CD14-positive monocyte (primary cell): ENCODE measurements around the gene CHTF8. TPM values are rescaled to one million over a fixed set of nuclear protein-coding genes. Genes with fewer than 3 reads are reported as not detected.

Experiments
- DNase-seq, 3 donors: peaks; one replicate each; pipeline ENCODE4 v3.0.0-alpha.2; 2011 to 2022
- H2AFZ ChIP-seq: 2 replicates; pipeline ENCODE4 v1.6.0; 2012; ENCODE audit warnings: mild to moderate bottlenecking, low read depth, low read length, inconsistent platforms; ENCODE audit not compliant: insufficient read depth, poor library complexity, severe bottlenecking
- H3K27ac ChIP-seq, 2 donors: 1 replicate in 1 of 2; 2 replicates in 1 of 2; pipeline ENCODE4 v1.5.1; 2012 to 2013; ENCODE audit warnings: low read length in 2 of 2, control low read depth in 1 of 2, inconsistent platforms in 1 of 2, low read depth in 1 of 2, mild to moderate bottlenecking in 1 of 2
- H3K27me3 ChIP-seq, 2 donors: one replicate each; pipeline versions ENCODE4 v1.6.0 to v1.6.1; 2011 to 2013; ENCODE audit warnings: low read length in 2 of 2; ENCODE audit not compliant: control insufficient read depth in 2 of 2, insufficient read depth in 2 of 2
- H3K36me3 ChIP-seq, 2 donors: replicated peaks in 1 of 2; 1 replicate in 1 of 2; 2 replicates in 1 of 2; pipeline versions ENCODE4 v1.5.1 to v1.6.1; 2012 to 2013; ENCODE audit warnings: low read length in 2 of 2, control low read depth in 1 of 2, inconsistent platforms in 1 of 2, mild to moderate bottlenecking in 1 of 2; ENCODE audit not compliant: insufficient read depth in 2 of 2, control insufficient read depth in 1 of 2
- H3K4me1 ChIP-seq, 2 donors: 1 replicate in 1 of 2; 2 replicates in 1 of 2; pipeline versions ENCODE4 v1.5.1 to v1.6.1; 2012 to 2013; ENCODE audit warnings: low read length in 2 of 2, control low read depth in 1 of 2, inconsistent platforms in 1 of 2, mild to moderate bottlenecking in 1 of 2, moderate library complexity in 1 of 2; ENCODE audit not compliant: insufficient read depth in 2 of 2, control insufficient read depth in 1 of 2
- H3K4me2 ChIP-seq: replicated peaks from 2 replicates; pipeline ENCODE3; 2012; ENCODE audit warnings: low read length, moderate library complexity, mild to moderate bottlenecking; ENCODE audit not compliant: poor library complexity, severe bottlenecking; ENCODE audit errors: extremely low read depth
- H3K4me3 ChIP-seq, 3 experiments: fragments of 200-600 bp in 1 of 3; sonication (generic) in 1 of 3; replicated peaks in 1 of 3; 1 replicate in 2 of 3; 2 replicates in 1 of 3; pipeline ENCODE4 v1.5.1; 2011 to 2013; ENCODE audit warnings: low read length in 3 of 3, mild to moderate bottlenecking in 3 of 3, control low read depth in 2 of 3, low read depth in 2 of 3, inconsistent platforms in 1 of 3, moderate library complexity in 1 of 3
- H3K79me2 ChIP-seq: 2 replicates; pipeline ENCODE4 v1.6.0; 2012; ENCODE audit warnings: mild to moderate bottlenecking, control low read depth, inconsistent platforms, low read length, moderate library complexity; ENCODE audit not compliant: insufficient read depth
- H3K9ac ChIP-seq: 2 replicates; pipeline ENCODE4 v1.6.0; 2017; ENCODE audit warnings: low read length, mild to moderate bottlenecking; ENCODE audit not compliant: insufficient read depth, poor library complexity, severe bottlenecking
- H3K9me3 ChIP-seq, 2 donors: replicated peaks in 1 of 2; 1 replicate in 1 of 2; 2 replicates in 1 of 2; pipeline versions ENCODE4 v1.5.1 to v1.6.1; 2012 to 2013; ENCODE audit warnings: low read length in 2 of 2, control low read depth in 1 of 2; ENCODE audit not compliant: control insufficient read depth in 1 of 2, insufficient read depth in 1 of 2
- H4K20me1 ChIP-seq: 2 replicates; pipeline ENCODE4 v1.6.0; 2012; ENCODE audit warnings: mild to moderate bottlenecking, low read length, control low read depth, moderate library complexity; ENCODE audit not compliant: insufficient read depth
- H3K27ac Mint-ChIP-seq, 7 donors: one replicate each; pipeline ENCODE4 v1.8.0; 2020; ENCODE audit warnings: mild to moderate bottlenecking in 7 of 7, mixed read lengths in 7 of 7, moderate library complexity in 6 of 7, inconsistent platforms in 2 of 7
- H3K27me3 Mint-ChIP-seq, 3 donors: one replicate each; pipeline ENCODE4 v1.8.0; 2021 to 2022; ENCODE audit warnings: low read depth in 3 of 3, mild to moderate bottlenecking in 3 of 3, mixed read lengths in 3 of 3, moderate library complexity in 3 of 3, inconsistent platforms in 1 of 3
- H3K36me3 Mint-ChIP-seq, 2 donors: one replicate each; pipeline ENCODE4 v1.8.0; 2020; ENCODE audit warnings: mixed read lengths in 2 of 2, inconsistent platforms in 1 of 2, mild to moderate bottlenecking in 1 of 2
- H3K4me1 Mint-ChIP-seq: one replicate; pipeline ENCODE4 v1.8.0; 2020; ENCODE audit warnings: mild to moderate bottlenecking, mixed read lengths
- H3K4me3 Mint-ChIP-seq, 2 donors: one replicate each; pipeline ENCODE4 v1.8.0; 2020; ENCODE audit warnings: mild to moderate bottlenecking in 2 of 2, mixed read lengths in 2 of 2, moderate library complexity in 1 of 2
- H3K9me3 Mint-ChIP-seq, 7 donors: one replicate each; pipeline ENCODE4 v1.8.0; 2020 to 2022; ENCODE audit warnings: mixed read lengths in 7 of 7, mild to moderate bottlenecking in 6 of 7, moderate library complexity in 6 of 7, inconsistent platforms in 2 of 7
- WGBS: methylation state at CpG from one replicate; pipeline ENCODE4 v1.1.5; 2013; ENCODE audit warnings: missing lambda C conversion rate; ENCODE audit not compliant: insufficient coverage; 5-methylcytosine and 5-hydroxymethylcytosine counted together
- intact Hi-C, 2 donors: fragments of 100-400 bp; cut with micrococcal nuclease; formaldehyde crosslinking; loops; one replicate each; pipeline versions ENCODE4 v1.15.0 to v1.15.1; 2023
- polyA plus RNA-seq, 3 donors: library from polyadenylated mRNA; depleted of rRNA in 1 of 3; unstranded in 2 of 3; stranded (reverse) in 1 of 3; fragments of 300-500 nt in 2 of 3; fragments of >200 nt in 1 of 3; fragmentation: Illumina TruSeq in 2 of 3; gene quantifications; 1 replicate in 2 of 3; 2 replicates in 1 of 3; pipeline ENCODE4 v1.2.3, GENCODE V29; 2012 to 2021
- TF ChIP-seq, protein P1 (sequence below): fragments of 200-600 bp; IDR thresholded peaks from one replicate; pipeline ENCODE4 v1.8.0; 2022; ENCODE audit warnings: antibody characterized with exemption, mild to moderate bottlenecking

Gene CHTF8
- polyA plus RNA-seq, 3 donors, result 45.9 to 172 (median 158) TPM

DNA sequence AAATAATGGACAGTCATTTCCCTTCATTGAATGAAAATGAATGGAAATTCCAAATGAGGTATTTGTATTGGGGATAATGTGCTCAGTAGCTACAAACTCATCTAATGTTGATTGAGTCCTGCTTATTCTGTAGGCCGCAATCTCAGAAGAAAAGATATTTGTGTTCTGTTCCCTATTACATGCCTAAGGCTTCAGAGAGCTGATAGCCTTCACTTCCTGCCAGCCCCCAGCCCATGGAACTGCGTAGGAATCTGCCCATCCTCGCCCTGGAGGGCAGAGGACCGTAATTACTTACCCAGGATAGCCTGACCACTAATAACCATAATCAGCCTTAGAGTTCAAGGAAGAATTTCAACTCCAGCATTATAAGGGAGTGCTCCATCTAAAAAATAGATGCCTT is 36.7 kb upstream of the CHTF8 start:
- Histone ChIP-seq H3K36me3 (peaks cover 36 to 57% of the 10 kb centered on the region in 2 donors), H3K79me2 (no peaks in the 10 kb centered on the region), H4K20me1 (no peaks in the 10 kb centered on the region), H3K4me1 (peaks cover 24 to 37% of the 10 kb centered on the region in 2 donors), H3K27me3 (no peaks in the 10 kb centered on the region), H3K9me3 (no peaks in the 10 kb centered on the region), H3K27ac (no peak overlapping the region), H2AFZ (no peak overlapping the region), H3K9ac (no peak overlapping the region), H3K4me3 (no peak overlapping the region), H3K4me2 (no peak overlapping the region)
- intact Hi-C loops, result no loop called here
- no peak overlapping the region for H3K4me3 Mint-ChIP-seq
- peaks cover 9 to 11% (median 10%) of the 10 kb centered on the region in 3 donors for H3K27me3 Mint-ChIP-seq
- no peak overlapping the region for H3K27ac Mint-ChIP-seq
- peaks cover 54 to 58% of the 10 kb centered on the region in 2 donors for H3K36me3 Mint-ChIP-seq
- TF ChIP-seq, protein P1, sequence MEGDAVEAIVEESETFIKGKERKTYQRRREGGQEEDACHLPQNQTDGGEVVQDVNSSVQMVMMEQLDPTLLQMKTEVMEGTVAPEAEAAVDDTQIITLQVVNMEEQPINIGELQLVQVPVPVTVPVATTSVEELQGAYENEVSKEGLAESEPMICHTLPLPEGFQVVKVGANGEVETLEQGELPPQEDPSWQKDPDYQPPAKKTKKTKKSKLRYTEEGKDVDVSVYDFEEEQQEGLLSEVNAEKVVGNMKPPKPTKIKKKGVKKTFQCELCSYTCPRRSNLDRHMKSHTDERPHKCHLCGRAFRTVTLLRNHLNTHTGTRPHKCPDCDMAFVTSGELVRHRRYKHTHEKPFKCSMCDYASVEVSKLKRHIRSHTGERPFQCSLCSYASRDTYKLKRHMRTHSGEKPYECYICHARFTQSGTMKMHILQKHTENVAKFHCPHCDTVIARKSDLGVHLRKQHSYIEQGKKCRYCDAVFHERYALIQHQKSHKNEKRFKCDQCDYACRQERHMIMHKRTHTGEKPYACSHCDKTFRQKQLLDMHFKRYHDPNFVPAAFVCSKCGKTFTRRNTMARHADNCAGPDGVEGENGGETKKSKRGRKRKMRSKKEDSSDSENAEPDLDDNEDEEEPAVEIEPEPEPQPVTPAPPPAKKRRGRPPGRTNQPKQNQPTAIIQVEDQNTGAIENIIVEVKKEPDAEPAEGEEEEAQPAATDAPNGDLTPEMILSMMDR, result no peak
- no peak for DNase-seq
- 100% methylated on average over 1 of the region's 4 CpGs for WGBS
- H3K9me3 Mint-ChIP-seq, result peaks cover 0 to 10% (median 0%) of the 10 kb centered on the region in 7 donors
- peaks cover 33% of the 10 kb centered on the region for H3K4me1 Mint-ChIP-seq

DNA sequence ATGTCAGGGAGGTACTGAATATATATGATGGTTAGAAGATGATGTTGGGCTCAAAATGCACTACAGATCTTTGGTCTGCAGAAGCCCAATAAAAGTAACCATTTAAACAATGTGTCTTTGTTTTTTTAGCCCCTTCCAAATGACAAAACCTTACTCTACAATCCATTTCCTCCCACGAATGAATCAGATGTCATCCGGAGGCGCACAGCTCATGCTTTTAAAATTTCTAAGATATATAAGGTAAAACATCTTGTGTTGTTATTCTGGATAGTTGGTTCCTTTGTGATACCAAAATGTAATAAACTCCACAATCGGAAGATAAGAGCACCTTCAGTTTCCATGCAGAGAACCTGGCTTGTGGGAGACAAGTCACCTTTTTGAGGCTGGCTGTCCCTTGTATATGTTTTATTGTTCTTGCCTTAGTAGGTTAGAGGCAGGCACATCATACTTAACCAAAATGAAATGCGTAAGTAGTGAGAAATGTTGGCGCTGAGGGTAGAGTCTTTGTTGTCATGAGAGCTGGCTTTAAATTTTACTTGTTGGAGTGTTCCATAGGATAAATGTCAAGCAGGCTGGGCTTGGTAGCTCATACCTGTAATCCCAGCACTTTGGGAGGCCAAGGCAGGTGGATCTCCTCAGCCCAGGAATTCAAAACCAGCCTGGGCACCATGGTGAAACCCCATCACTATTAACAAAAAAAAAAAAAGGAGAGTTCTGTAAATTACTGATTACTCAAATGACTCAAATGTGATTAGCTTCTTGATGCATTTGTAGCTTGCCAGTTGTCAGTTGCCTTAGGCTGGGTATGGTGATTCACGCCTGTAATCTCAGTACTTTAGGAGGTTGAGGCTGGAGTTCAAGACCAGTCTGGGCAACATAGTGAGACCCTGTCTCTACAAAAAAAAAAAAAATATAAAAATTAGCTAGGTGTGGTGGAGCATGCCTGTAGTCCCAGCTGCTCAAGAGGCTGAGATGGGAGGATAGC is 34.9 kb upstream of the CHTF8 start:
- peaks cover 43 to 70% of the 10 kb centered on the region in 2 donors for H3K36me3 ChIP-seq
- no peaks in the 10 kb centered on the region for H3K9me3 ChIP-seq
- TF ChIP-seq, protein P1, result no peak
- H3K9ac ChIP-seq, result no peak overlapping the region
- Mint-ChIP-seq H3K36me3 (peaks cover 66 to 72% of the 10 kb centered on the region in 2 donors), H3K4me3 (no peak overlapping the region), H3K27ac (no peak overlapping the region), H3K27me3 (peaks cover 5 to 10% (median 9%) of the 10 kb centered on the region in 3 donors), H3K4me1 (peaks cover 18% of the 10 kb centered on the region), H3K9me3 (peaks cover 0 to 10% (median 0%) of the 10 kb centered on the region in 7 donors)
- no peaks in the 10 kb centered on the region for H3K79me2 ChIP-seq
- H3K4me2 ChIP-seq, result no peak overlapping the region
- no peak overlapping the region for H3K4me3 ChIP-seq
- intact Hi-C loops, result no loop called here
- no peaks in the 10 kb centered on the region for H3K27me3 ChIP-seq
- DNase-seq, result no peak
- no peak overlapping the region for H2AFZ ChIP-seq
- H3K4me1 ChIP-seq, result peaks cover 15 to 19% of the 10 kb centered on the region in 2 donors
- H3K27ac ChIP-seq, result no peak overlapping the region
- H4K20me1 ChIP-seq, result no peaks in the 10 kb centered on the region
- 100% methylated on average over 1 of the region's 7 CpGs for WGBS
